GM19043 (cell line): ENCODE measurements around the gene IWS1.
"Not testable (repeated sequence)": the region's sequence is repeated elsewhere in the genome, so short reads cannot be mapped to it uniquely, and the experiment has no call there.

Source experiments
- ATAC-seq: cut with Tn5 transposase; IDR thresholded peaks from one replicate; pipeline ENCODE4 v1.9.1; 2021; ENCODE audit warnings: low read depth; ENCODE audit not compliant: unreplicated experiment

IWS1 gene

GRCh38 chr2:127463155-127463991, 62.9 kb downstream of the IWS1 start:
- no peak for ATAC-seq

GRCh38 chr2:127462461-127462860, 63.8 kb downstream of the IWS1 start:
- ATAC-seq, result no peak

GRCh38 chr2:127456960-127457359, 69.3 kb downstream of the IWS1 start:
- no peak for ATAC-seq

- ATAC-seq, result no peak
These were observed 70.5 kb downstream of the IWS1 start for GRCh38 chr2:127455566-127456493.

- ATAC-seq, result no peak
These were observed 71.4 kb downstream of the IWS1 start for GRCh38 chr2:127454595-127455565.

- ATAC-seq, result no peak
These were observed 72.7 kb downstream of the IWS1 start for GRCh38 chr2:127453392-127454171.

- no peak for ATAC-seq
These were observed 73.3 kb downstream of the IWS1 start for GRCh38 chr2:127453013-127453391.

- not testable (repeated sequence) for ATAC-seq
These were observed 73.9 kb downstream of the IWS1 start for GRCh38 chr2:127452423-127452822.

- ATAC-seq, result no peak
These were observed 74.3 kb downstream of the IWS1 start for GRCh38 chr2:127451981-127452380.

GRCh38 chr2:127449898-127450297, 76.4 kb downstream of the IWS1 start:
- ATAC-seq, result no peak

- no peak for ATAC-seq
These were observed 76.9 kb downstream of the IWS1 start for GRCh38 chr2:127449414-127449813.

- no peak for ATAC-seq
These were observed 77.8 kb downstream of the IWS1 start for GRCh38 chr2:127448526-127448925.

GRCh38 chr2:127439343-127439742, 86.9 kb downstream of the IWS1 start:
- ATAC-seq, result no peak

GRCh38 chr2:127437781-127438726, 88.2 kb downstream of the IWS1 start:
- no peak for ATAC-seq

- ATAC-seq, result no peak
These were observed 89.2 kb downstream of the IWS1 start for GRCh38 chr2:127437056-127437455.

GRCh38 chr2:127434515-127434914, 91.8 kb downstream of the IWS1 start:
- no peak for ATAC-seq

- no peak for ATAC-seq
These were observed 94.8 kb downstream of the IWS1 start for GRCh38 chr2:127431408-127432023.
